ENCODE data around the gene FBXO47.

FBXO47 gene

DNA sequence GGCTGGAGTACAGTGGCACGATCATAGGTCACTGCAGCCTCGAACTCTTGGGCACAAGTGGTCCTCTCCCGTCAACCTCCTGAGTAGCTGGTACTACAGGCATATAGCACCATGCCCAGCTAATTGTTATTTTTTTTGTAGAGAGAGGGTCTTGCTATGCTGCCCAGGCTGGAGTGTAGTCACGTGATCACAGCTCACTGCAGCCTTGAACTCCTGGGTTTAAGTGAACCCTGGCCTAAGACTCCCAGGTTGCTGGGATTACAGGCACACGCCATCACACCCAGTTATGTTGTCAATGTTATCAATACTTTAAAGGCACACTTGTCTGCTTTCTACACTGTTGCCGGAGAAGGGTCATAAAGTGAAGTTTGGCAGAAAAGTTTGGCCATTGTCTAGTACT is 63.8 kb downstream of the FBXO47 start:
- POLR2A ChIA-PET = no interaction called here
- no peak for TF ChIP-seq FOXM1 (IDR thresholded peaks at IDR 0.05; ENCODE audit: borderline replicate concordance)
- TF ChIP-seq LEF1 (IDR thresholded peaks at IDR 0.05; ENCODE audit: borderline replicate concordance) = no peak
- CTCF ChIA-PET = no interaction called here
- no peak for DNase-seq (ENCODE audit: extremely low spot score)

DNA sequence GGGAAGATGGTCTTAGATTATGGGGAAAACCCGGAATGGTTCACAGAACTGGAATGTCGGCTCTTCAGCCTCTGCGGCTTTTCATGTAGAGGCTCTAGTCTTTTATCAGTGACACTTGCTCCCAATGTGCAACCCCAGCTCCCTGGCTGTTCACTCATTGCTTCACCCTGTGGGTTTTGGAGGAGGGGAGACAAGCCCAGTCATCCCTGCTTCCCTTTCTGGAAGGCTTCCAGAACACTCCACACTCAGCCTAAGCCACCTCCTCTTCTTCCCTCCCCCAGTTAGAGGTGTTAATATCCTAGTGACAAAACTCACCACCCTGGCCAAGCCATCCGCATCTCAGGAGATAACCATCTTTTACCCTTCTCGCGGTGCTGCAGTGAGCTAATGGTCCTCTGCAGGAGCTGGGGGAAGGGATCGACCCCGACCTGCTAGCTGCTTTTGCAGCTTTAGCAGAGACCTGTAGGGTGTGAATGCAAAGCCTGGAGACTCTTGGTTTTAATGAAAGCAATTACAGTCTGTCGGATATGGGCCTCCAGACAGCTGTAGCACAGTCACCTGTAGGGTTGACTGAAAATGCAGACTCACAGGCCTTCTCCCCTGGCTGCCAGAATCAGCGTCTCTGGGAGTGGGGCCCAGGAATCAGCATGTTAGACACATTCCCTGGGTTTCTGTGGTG is 66.1 kb downstream of the FBXO47 start:
- TF ChIP-seq ELF4 (IDR thresholded peaks at IDR 0.05) (no peak), ZNF384 (IDR thresholded peaks at IDR 0.05) (no peak), BHLHE40 (IDR thresholded peaks at IDR 0.05; ENCODE audit: borderline replicate concordance) (no peak), HDGF (IDR thresholded peaks at IDR 0.05; ENCODE audit: borderline replicate concordance) (no peak), FOXM1 (IDR thresholded peaks at IDR 0.05; ENCODE audit: borderline replicate concordance) (no peak), CTBP1 (IDR thresholded peaks at IDR 0.05; ENCODE audit: borderline replicate concordance) (no peak)
- POLR2A ChIA-PET = interaction anchor here (1.1 to 1.5 kb wide), 2 partner anchors 30 to 32 kb away, joined by 4 to 5 read pairs; partner anchors contain the start of gene LASP1
- no peak for DNase-seq (ENCODE audit: extremely low spot score)
- CTCF ChIA-PET = no interaction called here

DNA sequence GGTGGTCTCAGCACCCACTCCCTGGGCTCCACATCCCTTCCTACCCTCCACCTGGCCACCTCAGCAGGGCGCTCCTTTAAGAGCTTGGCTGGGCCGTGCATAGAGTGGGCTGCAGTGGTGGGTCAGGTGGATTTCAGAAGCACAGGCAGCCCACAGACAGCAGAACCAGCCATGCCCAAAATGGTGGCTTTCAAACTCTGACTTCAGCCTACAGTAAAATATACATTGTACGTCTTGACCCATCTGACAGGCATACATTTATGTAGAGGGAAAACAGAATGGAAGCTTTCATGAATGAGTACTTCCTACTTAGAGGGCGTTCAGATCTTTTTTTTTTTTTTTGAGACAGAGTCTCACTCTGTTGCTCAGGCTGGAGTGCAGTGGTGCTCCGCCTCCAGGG is 67.8 kb downstream of the FBXO47 start:
- no peak for DNase-seq (ENCODE audit: extremely low spot score)
- ChIA-PET CTCF (no interaction called here), POLR2A (no interaction called here)
- TF ChIP-seq TARDBP (IDR thresholded peaks at IDR 0.05) = no peak
- no peak for TF ChIP-seq L3MBTL2 (conservative IDR thresholded peaks at IDR 0.05)
- TF ChIP-seq, protein P1, sequence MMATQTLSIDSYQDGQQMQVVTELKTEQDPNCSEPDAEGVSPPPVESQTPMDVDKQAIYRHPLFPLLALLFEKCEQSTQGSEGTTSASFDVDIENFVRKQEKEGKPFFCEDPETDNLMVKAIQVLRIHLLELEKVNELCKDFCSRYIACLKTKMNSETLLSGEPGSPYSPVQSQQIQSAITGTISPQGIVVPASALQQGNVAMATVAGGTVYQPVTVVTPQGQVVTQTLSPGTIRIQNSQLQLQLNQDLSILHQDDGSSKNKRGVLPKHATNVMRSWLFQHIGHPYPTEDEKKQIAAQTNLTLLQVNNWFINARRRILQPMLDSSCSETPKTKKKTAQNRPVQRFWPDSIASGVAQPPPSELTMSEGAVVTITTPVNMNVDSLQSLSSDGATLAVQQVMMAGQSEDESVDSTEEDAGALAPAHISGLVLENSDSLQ (IDR thresholded peaks at IDR 0.05) = no peak
- TF ChIP-seq ELF4 (IDR thresholded peaks at IDR 0.05) = no peak
- no peak for TF ChIP-seq ARNT (IDR thresholded peaks at IDR 0.05)
- no peak for TF ChIP-seq BHLHE40 (IDR thresholded peaks at IDR 0.05; ENCODE audit: borderline replicate concordance)
- TF ChIP-seq NFRKB (IDR thresholded peaks at IDR 0.05) = no peak
- TF ChIP-seq SP1 (IDR thresholded peaks at IDR 0.05) = no peak
- TF ChIP-seq FOXM1 (IDR thresholded peaks at IDR 0.05; ENCODE audit: borderline replicate concordance) = no peak
- TF ChIP-seq SUZ12 (IDR thresholded peaks at IDR 0.05) = no peak
- no peak for TF ChIP-seq FOXA1 (IDR thresholded peaks at IDR 0.05)

DNA sequence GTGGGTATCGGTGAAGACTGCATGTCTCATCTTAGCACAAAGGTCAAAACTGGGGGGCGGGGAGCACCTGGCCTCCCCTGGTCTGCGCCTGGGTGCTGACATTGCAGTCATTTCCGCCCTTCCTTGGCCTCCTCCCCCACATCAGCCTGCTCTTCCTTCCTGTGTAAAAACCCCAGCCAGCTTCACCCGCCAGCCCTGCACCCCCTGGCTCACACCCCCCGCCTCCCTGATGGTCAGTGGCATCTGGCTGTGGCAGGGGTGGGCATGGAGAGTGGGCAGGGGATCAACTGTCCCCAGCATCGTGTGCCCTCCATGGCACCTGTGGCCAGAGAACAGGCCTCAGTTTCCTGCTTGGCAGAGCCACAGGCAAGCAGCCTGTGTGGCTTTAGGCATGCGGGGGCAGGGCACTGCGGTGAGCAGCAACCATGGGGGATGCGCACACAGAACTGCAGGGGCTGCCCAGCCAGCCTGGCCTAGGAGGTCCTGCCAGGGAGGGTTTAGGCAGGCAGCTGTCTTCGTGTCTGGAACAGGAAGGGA is 68.3 kb downstream of the FBXO47 start:
- CTCF ChIA-PET = no interaction called here
- no peak for DNase-seq (ENCODE audit: extremely low spot score)
- TF ChIP-seq NFRKB (IDR thresholded peaks at IDR 0.05) (no peak), ZNF384 (IDR thresholded peaks at IDR 0.05) (no peak), SP1 (IDR thresholded peaks at IDR 0.05) (no peak), L3MBTL2 (conservative IDR thresholded peaks at IDR 0.05) (no peak), BHLHE40 (IDR thresholded peaks at IDR 0.05; ENCODE audit: borderline replicate concordance) (no peak), SUZ12 (IDR thresholded peaks at IDR 0.05) (no peak), TARDBP (IDR thresholded peaks at IDR 0.05) (no peak), LEF1 (IDR thresholded peaks at IDR 0.05; ENCODE audit: borderline replicate concordance) (no peak), HDGF (IDR thresholded peaks at IDR 0.05; ENCODE audit: borderline replicate concordance) (no peak), FOXM1 (IDR thresholded peaks at IDR 0.05; ENCODE audit: borderline replicate concordance) (no peak), ARNT (IDR thresholded peaks at IDR 0.05) (no peak), FOXK2 (IDR thresholded peaks at IDR 0.05) (no peak), CTBP1 (IDR thresholded peaks at IDR 0.05; ENCODE audit: borderline replicate concordance) (no peak), FOXA1 (IDR thresholded peaks at IDR 0.05) (no peak), ELF4 (IDR thresholded peaks at IDR 0.05) (no peak)
- TF ChIP-seq, protein P1 (IDR thresholded peaks at IDR 0.05) = no peak
- POLR2A ChIA-PET = interaction anchor here (2.2 kb wide), 1 partner anchor 29 kb away, joined by 8 read pairs; the partner anchor contains the start of gene LASP1

DNA sequence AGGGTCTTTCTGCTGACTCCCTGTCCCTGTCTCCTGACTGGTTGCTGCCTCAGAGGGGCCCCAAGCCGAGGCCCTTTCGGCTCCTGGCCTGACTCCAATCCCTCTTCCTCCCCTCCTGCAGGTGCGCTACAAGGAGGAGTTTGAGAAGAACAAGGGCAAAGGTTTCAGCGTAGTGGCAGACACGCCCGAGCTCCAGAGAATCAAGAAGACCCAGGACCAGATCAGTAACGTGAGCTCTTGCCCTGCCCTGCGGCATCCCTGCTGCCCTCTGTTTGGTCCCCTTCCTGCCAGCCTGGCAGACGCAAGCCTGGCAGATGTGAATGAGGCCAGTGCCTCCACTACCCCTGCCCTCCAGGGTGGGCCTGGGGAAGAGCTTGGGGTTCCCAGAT is 68.9 kb downstream of the FBXO47 start:
- CTCF ChIA-PET = no interaction called here
- DNase-seq (ENCODE audit: extremely low spot score) = no peak
- TF ChIP-seq LEF1 (IDR thresholded peaks at IDR 0.05; ENCODE audit: borderline replicate concordance) (no peak), BHLHE40 (IDR thresholded peaks at IDR 0.05; ENCODE audit: borderline replicate concordance) (no peak), CTBP1 (IDR thresholded peaks at IDR 0.05; ENCODE audit: borderline replicate concordance) (no peak), FOXM1 (IDR thresholded peaks at IDR 0.05; ENCODE audit: borderline replicate concordance) (no peak), ARNT (IDR thresholded peaks at IDR 0.05) (no peak), FOXK2 (IDR thresholded peaks at IDR 0.05) (no peak), ELF4 (IDR thresholded peaks at IDR 0.05) (no peak), SP1 (IDR thresholded peaks at IDR 0.05) (no peak), TARDBP (IDR thresholded peaks at IDR 0.05) (no peak), NFRKB (IDR thresholded peaks at IDR 0.05) (no peak), SUZ12 (IDR thresholded peaks at IDR 0.05) (no peak), ZNF384 (IDR thresholded peaks at IDR 0.05) (no peak), HDGF (IDR thresholded peaks at IDR 0.05; ENCODE audit: borderline replicate concordance) (no peak), FOXA1 (IDR thresholded peaks at IDR 0.05) (no peak)
- TF ChIP-seq, protein P1 (IDR thresholded peaks at IDR 0.05) = no peak
- POLR2A ChIA-PET = interaction anchor here (0.7 to 2.2 kb wide), 2 partner anchors 13 to 28 kb away, joined by 3 to 8 read pairs; partner anchors contain the start of gene LASP1

DNA sequence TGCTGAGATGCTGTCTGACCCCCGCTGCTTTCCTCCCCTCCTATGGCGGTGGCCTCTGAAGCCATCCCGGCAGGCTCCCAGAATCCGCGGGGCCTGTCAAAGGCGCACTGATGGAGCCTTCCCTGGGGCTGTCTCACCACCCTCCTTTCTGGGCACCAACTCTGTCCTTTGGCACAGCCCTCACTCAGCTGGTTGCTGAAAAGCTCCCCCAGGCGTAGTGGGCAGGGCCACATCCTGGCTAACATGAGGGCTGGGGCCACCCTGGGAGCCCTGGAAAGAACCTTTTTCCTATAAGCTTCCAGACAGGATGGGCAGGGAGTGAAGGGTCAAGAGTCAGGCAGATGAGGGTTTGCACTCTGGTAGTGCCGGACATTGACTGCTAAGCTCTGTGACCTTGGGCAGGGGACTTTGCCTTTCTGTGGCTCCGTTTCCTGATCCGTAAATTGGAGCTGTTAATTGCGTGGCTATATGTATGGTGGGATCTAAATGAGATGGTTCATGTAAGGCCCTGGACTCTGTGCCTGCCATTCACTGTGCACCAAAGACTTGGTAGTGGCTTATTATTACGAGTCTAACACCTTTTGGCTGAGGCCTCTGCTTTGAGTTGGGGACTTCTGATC is 69.4 kb downstream of the FBXO47 start:
- no peak for DNase-seq (ENCODE audit: extremely low spot score)
- TF ChIP-seq ZNF384 (IDR thresholded peaks at IDR 0.05) = no peak
- TF ChIP-seq SP1 (IDR thresholded peaks at IDR 0.05) = no peak
- TF ChIP-seq BHLHE40 (IDR thresholded peaks at IDR 0.05; ENCODE audit: borderline replicate concordance) = no peak
- CTCF ChIA-PET = no interaction called here
- POLR2A ChIA-PET = interaction anchor here (0.7 to 2.2 kb wide), 3 partner anchors 13 to 44 kb away, joined by 3 to 8 read pairs (median 5); partner anchors contain the start of genes LASP1 and RPL23

Measured in HEK293T (cell line).